ENCODE data around the gene PANX3. TPM values are rescaled to one million over a fixed set of nuclear protein-coding genes. Genes with fewer than 3 reads are reported as not detected.

PANX3 gene
- total RNA-seq, 1 experiment from 2014 or later, result not detected

GRCh38 chr11:124633355-124633754 lies 22.1 kb downstream of the PANX3 start:
- no TSS peak for BruUV-seq (replicated peaks)
- no peak for TF ChIP-seq CTCF (IDR thresholded peaks at IDR 0.05; ENCODE audit: unreplicated experiment)
- no peaks in the 10 kb centered on the region for H3K27me3 Mint-ChIP-seq (ENCODE audit: insufficient read depth, unreplicated experiment)
- H3K27ac Mint-ChIP-seq (ENCODE audit: low read depth, unreplicated experiment), result no peak overlapping the region
- intact Hi-C loops (cut with micrococcal nuclease), result no loop called here
- DNase-seq (ENCODE audit: unreplicated experiment), result peak; percentile 13
- H3K36me3 Mint-ChIP-seq (ENCODE audit: insufficient read depth, unreplicated experiment), result peaks cover 74% of the 10 kb centered on the region
- H3K4me1 Mint-ChIP-seq (ENCODE audit: insufficient read depth, unreplicated experiment), result no peaks in the 10 kb centered on the region
- ChIA-PET POLR2A (interaction anchor here (1.1 kb wide), 2 partner anchors 9 to 10 kb away, joined by 3 to 4 read pairs; no protein-coding TSS in a partner anchor), CTCF (interaction anchor here (1.2 to 6.1 kb wide), 4 partner anchors 9 to 130 kb away, joined by 6 to 44 read pairs (median 9); no protein-coding TSS in a partner anchor)
- no peak overlapping the region for H3K4me3 Mint-ChIP-seq (ENCODE audit: unreplicated experiment)
- H3K9me3 Mint-ChIP-seq (ENCODE audit: unreplicated experiment), result no peaks in the 10 kb centered on the region

- Mint-ChIP-seq H3K4me1 (ENCODE audit: insufficient read depth, unreplicated experiment) (no peaks in the 10 kb centered on the region), H3K36me3 (ENCODE audit: insufficient read depth, unreplicated experiment) (peaks cover 66% of the 10 kb centered on the region), H3K27me3 (ENCODE audit: insufficient read depth, unreplicated experiment) (no peaks in the 10 kb centered on the region), H3K9me3 (ENCODE audit: unreplicated experiment) (peaks cover 2% of the 10 kb centered on the region), H3K4me3 (ENCODE audit: unreplicated experiment) (no peak overlapping the region), H3K27ac (ENCODE audit: low read depth, unreplicated experiment) (no peak overlapping the region)
- ChIA-PET POLR2A (interaction anchor here (0.7 kb wide), 1 partner anchor 26 kb away, joined by 3 read pairs; no protein-coding TSS in a partner anchor), CTCF (interaction anchor here (2.1 to 6.1 kb wide), 2 partner anchors 8 to 11 kb away, joined by 4 to 44 read pairs; no protein-coding TSS in a partner anchor)
- TSS peak; percentile 91 for BruUV-seq (replicated peaks)
- DNase-seq (ENCODE audit: unreplicated experiment), result no peak
- intact Hi-C loops (cut with micrococcal nuclease), result no loop called here
- TF ChIP-seq CTCF (IDR thresholded peaks at IDR 0.05; ENCODE audit: unreplicated experiment), result no peak
These were observed 24.7 kb downstream of the PANX3 start for GRCh38 chr11:124635932-124636331.

- ChIA-PET CTCF (interaction anchor here (0.5 to 2.8 kb wide), 9 partner anchors 15 to 1160 kb away, joined by 3 to 14 read pairs (median 3); no protein-coding TSS in a partner anchor), POLR2A (interaction anchor here (0.6 kb wide), 1 partner anchor 17 kb away, joined by 3 read pairs; no protein-coding TSS in a partner anchor)
- Mint-ChIP-seq H3K4me1 (ENCODE audit: insufficient read depth, unreplicated experiment) (peaks cover 6% of the 10 kb centered on the region), H3K27ac (ENCODE audit: low read depth, unreplicated experiment) (no peak overlapping the region), H3K27me3 (ENCODE audit: insufficient read depth, unreplicated experiment) (no peaks in the 10 kb centered on the region), H3K9me3 (ENCODE audit: unreplicated experiment) (peaks cover 7% of the 10 kb centered on the region), H3K36me3 (ENCODE audit: insufficient read depth, unreplicated experiment) (peaks cover 40% of the 10 kb centered on the region), H3K4me3 (ENCODE audit: unreplicated experiment) (no peak overlapping the region)
- no TSS peak for BruUV-seq (replicated peaks)
- TF ChIP-seq CTCF (IDR thresholded peaks at IDR 0.05; ENCODE audit: unreplicated experiment), result no peak
- intact Hi-C loops (cut with micrococcal nuclease), result no loop called here
- DNase-seq (ENCODE audit: unreplicated experiment), result no peak
These were observed 27.3 kb downstream of the PANX3 start for GRCh38 chr11:124638500-124638899.

- Mint-ChIP-seq H3K9me3 (ENCODE audit: unreplicated experiment) (peaks cover 7% of the 10 kb centered on the region), H3K36me3 (ENCODE audit: insufficient read depth, unreplicated experiment) (peaks cover 36% of the 10 kb centered on the region), H3K27ac (ENCODE audit: low read depth, unreplicated experiment) (no peak overlapping the region), H3K4me1 (ENCODE audit: insufficient read depth, unreplicated experiment) (peaks cover 9% of the 10 kb centered on the region), H3K4me3 (ENCODE audit: unreplicated experiment) (no peak overlapping the region), H3K27me3 (ENCODE audit: insufficient read depth, unreplicated experiment) (no peaks in the 10 kb centered on the region)
- intact Hi-C loops (cut with micrococcal nuclease), result no loop called here
- TF ChIP-seq CTCF (IDR thresholded peaks at IDR 0.05; ENCODE audit: unreplicated experiment), result no peak
- CTCF ChIA-PET, result interaction anchor here (0.5 to 2.8 kb wide), 9 partner anchors 9 to 1160 kb away, joined by 3 to 14 read pairs (median 3); partner anchors contain the start of gene OR6T1
- POLR2A ChIA-PET, result interaction anchor here (0.7 to 2.0 kb wide), 2 partner anchors 14 to 29 kb away, joined by 3 to 6 read pairs; no protein-coding TSS in a partner anchor
- no peak for DNase-seq (ENCODE audit: unreplicated experiment)
- no TSS peak for BruUV-seq (replicated peaks)
These were observed 28.0 kb downstream of the PANX3 start for GRCh38 chr11:124639186-124639585.
